Cardiac muscle cell (in vitro differentiated cells and primary cell): ENCODE measurements around the gene IDNK. TPM values are rescaled to one million over a fixed set of nuclear protein-coding genes. Genes with fewer than 3 reads are reported as not detected.

Experiments
- DNase-seq, 2 donors: peaks; one replicate each; pipeline versions ENCODE4 v3.0.0 to v3.0.0-alpha.2; 2010 to 2017; ENCODE audit warnings: low read depth in 1 of 2, low spot score in 1 of 2
- H3K27ac ChIP-seq: fragments of 200-600 bp; sonication (generic); 2 replicates; pipeline ENCODE4 v1.5.1; 2016
- H3K27me3 ChIP-seq: fragments of 200-600 bp; sonication (generic); 2 replicates; pipeline ENCODE4 v1.6.0; 2016; ENCODE audit warnings: control low read depth
- H3K36me3 ChIP-seq: fragments of 200-600 bp; sonication (generic); 2 replicates; pipeline ENCODE4 v1.5.1; 2016; ENCODE audit warnings: control low read depth
- H3K4me1 ChIP-seq: fragments of 200-600 bp; sonication (generic); 2 replicates; pipeline ENCODE4 v1.8.1; 2017; ENCODE audit warnings: low read depth, mild to moderate bottlenecking, mixed run types
- H3K4me3 ChIP-seq: fragments of 200-600 bp; sonication (generic); 2 replicates; pipeline ENCODE4 v1.5.1; 2016; ENCODE audit warnings: mild to moderate bottlenecking
- H3K9me3 ChIP-seq: fragments of 200-600 bp; sonication (generic); 2 replicates; pipeline ENCODE4 v1.5.1; 2017; ENCODE audit warnings: low read depth, mild to moderate bottlenecking, control low read depth
- CTCF ChIP-seq: IDR thresholded peaks from 2 replicates; pipeline ENCODE4 v1.5.1; 2012; ENCODE audit warnings: low read depth, mild to moderate bottlenecking, low read length
- polyA plus RNA-seq: library from polyadenylated mRNA; unstranded; fragments of >200 nt; fragmentation: Nextera tagmentation; extraction: Ambion mirVana; gene quantifications from 2 replicates; pipeline ENCODE4 v1.2.1, GENCODE V29; 2016
- total RNA-seq: library from RNA; depleted of rRNA; stranded (reverse); fragments of >200 nt; gene quantifications from 2 replicates; pipeline ENCODE4 v1.2.3, GENCODE V29; 2016

The IDNK gene
- total and polyA plus RNA-seq, 2 experiments from 2014 or later: 6.0 to 6.4 TPM

- DNase-seq: no peak
- Histone ChIP-seq H3K27ac (no peak overlapping the region), H3K4me1 (no peaks in the 10 kb centered on the region), H3K27me3 (no peaks in the 10 kb centered on the region), H3K36me3 (no peaks in the 10 kb centered on the region), H3K4me3 (no peak overlapping the region), H3K9me3 (no peaks in the 10 kb centered on the region)
- TF ChIP-seq CTCF: no peak
These were observed 5.6 kb upstream of the IDNK start for GRCh38 chr9:83617299-83617698.

GRCh38 chr9:83620841-83621636 lies 1.9 kb upstream of the IDNK start:
- Histone ChIP-seq H3K4me3 (no peak overlapping the region), H3K9me3 (no peaks in the 10 kb centered on the region), H3K27ac (no peak overlapping the region), H3K36me3 (no peaks in the 10 kb centered on the region), H3K4me1 (no peaks in the 10 kb centered on the region), H3K27me3 (no peaks in the 10 kb centered on the region)
- DNase-seq: peak; percentile 63 to 66
- peak; percentile 79 for TF ChIP-seq CTCF

- H3K27ac ChIP-seq: no peak overlapping the region
- DNase-seq: no peak
- no peaks in the 10 kb centered on the region for H3K27me3 ChIP-seq
- TF ChIP-seq CTCF: no peak
- H3K36me3 ChIP-seq: no peaks in the 10 kb centered on the region
- peak overlapping the region; percentile 79 for H3K4me3 ChIP-seq
- H3K4me1 ChIP-seq: no peaks in the 10 kb centered on the region
- no peaks in the 10 kb centered on the region for H3K9me3 ChIP-seq
These were observed 457 bp upstream of the IDNK start for GRCh38 chr9:83622433-83622938.

- H3K27ac ChIP-seq: peak overlapping the region; percentile 49
- no peaks in the 10 kb centered on the region for H3K9me3 ChIP-seq
- H3K36me3 ChIP-seq: no peaks in the 10 kb centered on the region
- peak in 1 of 2 donors; percentile 13 for DNase-seq
- H3K4me1 ChIP-seq: no peaks in the 10 kb centered on the region
- no peak for TF ChIP-seq CTCF
- H3K4me3 ChIP-seq: peak overlapping the region; percentile 79
- no peaks in the 10 kb centered on the region for H3K27me3 ChIP-seq
These were observed 735 bp downstream of the IDNK start for GRCh38 chr9:83623679-83624076.

- Histone ChIP-seq H3K36me3 (no peaks in the 10 kb centered on the region), H3K4me3 (no peak overlapping the region), H3K27me3 (no peaks in the 10 kb centered on the region), H3K9me3 (no peaks in the 10 kb centered on the region), H3K27ac (no peak overlapping the region), H3K4me1 (no peaks in the 10 kb centered on the region)
- no peak for DNase-seq
- TF ChIP-seq CTCF: no peak
These were observed 2.2 kb downstream of the IDNK start for GRCh38 chr9:83625178-83625577.
